ENCODE measurements around the gene DUS1L. TPM values are rescaled to one million over a fixed set of nuclear protein-coding genes. Genes with fewer than 3 reads are reported as not detected.

The DUS1L gene
- polyA plus RNA-seq (2013, experiment 1 of 2; ENCODE audit: insufficient read length), result 57.4 TPM
- polyA plus RNA-seq (2013, experiment 2 of 2; ENCODE audit: insufficient read length), result 56.3 TPM

DNA sequence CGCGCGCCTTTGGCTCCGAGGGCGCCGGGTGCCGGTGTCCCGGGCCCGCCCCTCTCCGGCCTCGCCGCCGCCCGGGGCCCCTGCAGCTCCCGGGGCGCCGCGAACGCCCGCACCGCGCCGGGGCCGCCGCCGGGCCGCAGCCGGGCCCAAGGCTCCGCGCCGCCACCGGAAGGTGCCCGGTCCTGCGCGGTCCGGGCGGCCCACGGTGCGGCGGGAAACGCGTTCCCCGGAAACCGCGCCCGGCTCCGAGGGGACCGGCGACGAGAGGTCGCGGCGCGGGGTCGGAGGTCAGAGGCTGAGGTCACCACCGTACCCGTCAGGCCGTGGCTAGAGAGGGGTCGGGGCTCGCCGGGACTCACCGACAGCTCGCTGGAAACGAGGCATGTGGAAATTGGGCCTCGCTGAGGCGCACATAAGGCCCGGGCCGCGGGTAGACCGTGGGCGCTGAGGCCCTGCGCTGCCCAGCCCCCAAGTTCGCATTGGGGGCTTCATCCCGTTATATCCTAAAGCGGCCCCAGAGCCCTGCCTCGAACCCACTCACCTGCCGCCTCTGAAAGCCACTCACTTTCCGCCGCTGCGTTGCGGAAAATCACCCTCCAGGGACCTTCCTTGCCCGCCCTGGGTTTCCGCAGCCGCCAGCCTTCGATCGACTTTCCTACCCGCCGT lies at the start of gene DUS1L:
TSS of gene DUS1L (minus strand) at position 167 of the 666 bp plus-strand sequence. CDS start 745 bp downstream, outside the sequence.
- DNase-seq, result peak; percentile 67

GRCh38 chr17:82114872-82115271 lies 49.3 kb upstream of the DUS1L start:
- DNase-seq, result no peak

DNA sequence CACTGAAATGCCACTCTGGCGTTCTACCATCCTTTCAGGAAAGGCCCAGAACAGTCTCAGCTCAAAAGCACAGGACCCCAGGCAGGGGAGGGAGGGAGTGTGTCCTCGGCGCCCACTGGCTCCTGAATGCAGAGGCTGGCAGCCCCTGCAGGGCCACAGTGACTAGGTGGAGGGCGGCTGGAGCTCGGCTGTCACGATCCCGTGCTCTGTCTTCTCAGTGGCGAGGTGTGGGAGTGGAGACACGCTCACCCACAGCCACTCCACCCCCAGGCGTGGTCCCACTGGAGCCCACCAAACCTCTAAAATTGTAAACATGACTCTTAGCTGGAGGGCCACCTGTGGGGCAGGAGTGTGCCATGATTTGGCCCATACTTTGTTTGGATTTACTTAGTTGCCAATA lies 48.8 kb upstream of the DUS1L start:
- no peak for DNase-seq

GRCh38 chr17:82113941-82114340 lies 48.3 kb upstream of the DUS1L start:
- DNase-seq, result no peak

GRCh38 chr17:82113422-82113821 lies 47.8 kb upstream of the DUS1L start:
- DNase-seq, result no peak

DNA sequence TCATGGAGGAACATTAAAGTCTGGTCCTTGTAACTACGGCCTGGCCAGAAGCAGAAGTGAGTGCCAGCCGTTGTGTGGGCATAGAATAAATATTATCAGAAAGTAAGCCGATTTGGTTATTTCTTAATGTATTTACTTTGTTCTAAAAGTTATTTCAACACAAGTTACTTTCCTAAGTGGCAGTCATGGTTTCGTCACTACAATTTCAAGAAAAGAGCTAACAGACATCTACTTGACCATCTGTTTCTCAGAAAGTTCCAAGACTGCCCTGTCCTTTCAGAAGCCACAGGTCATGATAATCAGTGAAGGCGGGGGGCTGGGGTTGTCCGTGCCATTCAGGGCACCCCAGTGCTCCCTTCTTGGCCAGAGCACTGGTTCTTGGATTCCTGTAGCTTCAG lies 47.3 kb upstream of the DUS1L start:
- no peak for DNase-seq

DNA sequence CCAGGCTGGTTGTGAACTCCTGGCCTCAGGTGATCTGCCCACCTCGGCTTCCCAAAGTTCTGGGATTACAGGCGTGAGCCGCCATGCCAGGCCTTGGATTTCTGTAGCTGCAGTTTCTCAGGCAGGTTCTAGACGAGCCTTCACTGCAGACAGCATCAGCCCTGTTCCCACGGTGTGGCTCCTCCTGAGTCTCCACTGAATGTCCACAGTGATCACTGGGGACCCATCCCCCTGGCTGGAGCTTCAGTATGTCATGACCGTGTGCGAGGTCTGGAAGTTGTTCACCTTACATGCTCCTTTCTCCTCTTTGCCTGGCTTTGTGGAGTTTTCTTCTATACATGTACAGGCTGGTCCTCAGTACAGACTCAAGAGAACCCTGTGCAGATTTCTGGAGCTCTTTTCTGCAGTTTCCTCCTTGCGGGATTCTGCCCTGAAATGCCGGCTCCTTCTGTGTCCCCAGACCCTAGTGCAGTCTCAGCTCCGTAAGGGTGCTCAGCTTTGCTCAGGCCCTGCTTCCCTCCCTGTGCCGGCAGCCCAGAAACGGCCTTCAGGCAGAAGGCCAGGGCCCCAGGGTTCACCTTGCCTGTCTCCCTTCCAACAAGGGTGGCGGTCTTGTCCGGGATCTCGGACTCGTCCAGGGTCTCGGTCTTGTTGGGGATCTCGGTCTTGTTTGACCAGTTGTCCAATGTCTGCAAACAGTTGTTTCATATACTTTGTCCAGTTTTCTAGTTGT lies 46.7 kb upstream of the DUS1L start:
- DNase-seq, result no peak

DNA sequence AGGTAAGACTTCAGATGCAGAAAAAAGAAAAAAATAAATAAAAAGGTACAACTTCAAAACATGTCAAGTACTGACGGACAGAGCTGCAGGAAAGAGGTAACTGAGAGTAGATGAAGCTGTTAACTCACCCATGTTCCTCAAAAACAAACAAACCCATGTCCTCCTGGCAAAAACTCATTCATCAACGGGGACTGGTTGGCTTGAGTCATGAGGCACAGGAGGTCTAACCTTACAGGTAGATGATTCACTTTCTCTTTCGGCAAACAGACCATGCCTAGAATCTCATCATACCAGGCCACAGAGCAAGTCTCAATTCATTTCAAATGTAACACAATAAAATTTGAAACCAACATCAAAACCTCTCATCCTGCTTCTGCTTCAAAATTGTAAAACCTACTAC lies 44.7 kb upstream of the DUS1L start:
- no peak for DNase-seq

DNA sequence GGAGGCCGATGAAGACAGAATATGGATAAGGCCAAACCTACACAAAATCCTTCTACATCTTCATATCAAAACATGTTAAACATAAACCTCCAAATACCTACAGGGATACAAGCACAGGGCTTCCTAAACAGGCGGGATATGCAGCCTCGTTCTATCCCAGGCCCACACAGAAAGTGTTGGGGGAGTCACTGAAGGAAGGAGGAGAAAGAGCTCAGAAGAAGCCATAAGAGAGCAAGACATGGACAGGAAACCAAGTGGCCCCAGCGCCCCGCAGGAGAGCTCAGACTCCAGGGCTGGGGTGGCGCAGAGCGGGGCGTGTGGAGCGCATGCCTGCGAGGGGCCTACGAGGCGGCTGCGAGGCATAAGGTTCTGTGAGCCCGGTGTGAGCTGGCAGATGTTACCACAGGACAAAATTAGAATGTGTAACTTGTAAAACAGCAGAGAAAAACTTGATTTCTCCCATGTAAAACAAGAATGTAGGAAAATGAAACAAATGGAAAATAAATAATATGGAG lies 43.4 kb upstream of the DUS1L start:
- no peak for DNase-seq

- no peak for DNase-seq
Measured at GRCh38 chr17:82108496-82108945, 42.9 kb upstream of the DUS1L start.

- DNase-seq, result no peak
Measured at GRCh38 chr17:82108038-82108437, 42.4 kb upstream of the DUS1L start.

GRCh38 chr17:82107341-82107860 lies 41.8 kb upstream of the DUS1L start:
- DNase-seq, result peak; percentile 8

GRCh38 chr17:82106688-82107305 lies 41.2 kb upstream of the DUS1L start:
- no peak for DNase-seq

DNA sequence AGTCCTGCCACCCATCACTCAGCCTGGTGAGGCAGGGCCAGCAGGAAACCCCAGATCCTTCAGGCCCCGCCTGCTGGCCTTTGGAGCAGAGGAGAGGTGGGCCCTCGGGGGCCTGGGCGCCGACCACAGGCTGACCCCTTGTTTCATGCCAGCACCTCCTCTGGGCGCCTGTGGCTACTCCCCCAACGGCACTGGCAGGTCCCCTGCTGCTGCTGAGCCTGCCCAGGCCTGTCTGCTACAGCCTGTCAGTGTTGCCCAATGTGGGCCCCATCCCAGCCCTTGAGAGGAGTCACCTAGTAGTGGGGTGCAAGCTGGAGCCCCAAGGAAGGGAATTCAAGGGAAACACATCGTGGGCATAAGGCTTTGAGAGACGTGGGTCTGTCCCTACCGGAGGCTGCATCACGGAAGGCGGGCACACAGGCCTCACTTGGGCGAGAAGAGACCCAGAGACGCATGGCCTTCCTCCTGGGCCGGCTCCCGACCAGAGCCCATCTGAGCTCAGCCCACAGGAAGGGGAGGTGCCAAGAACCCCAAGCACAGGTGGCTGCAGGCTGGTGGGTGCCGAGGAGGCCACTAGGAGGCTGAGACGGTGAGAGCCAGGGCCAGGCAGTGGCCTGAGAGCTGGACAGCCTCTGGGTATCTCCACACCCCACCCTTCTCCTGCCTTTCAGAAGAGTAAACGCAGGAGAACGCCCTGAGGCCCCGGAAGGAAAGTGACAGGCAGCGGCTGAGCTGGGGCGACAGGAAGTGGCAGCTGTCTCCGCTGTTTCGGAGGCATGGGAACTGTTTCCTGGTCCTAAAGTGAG lies 40.5 kb upstream of the DUS1L start:
- peak; percentile 33 for DNase-seq

- DNase-seq, result no peak
Measured at GRCh38 chr17:82105417-82105881, 39.8 kb upstream of the DUS1L start.

- no peak for DNase-seq
Measured at GRCh38 chr17:82104797-82105416, 39.3 kb upstream of the DUS1L start.

DNA sequence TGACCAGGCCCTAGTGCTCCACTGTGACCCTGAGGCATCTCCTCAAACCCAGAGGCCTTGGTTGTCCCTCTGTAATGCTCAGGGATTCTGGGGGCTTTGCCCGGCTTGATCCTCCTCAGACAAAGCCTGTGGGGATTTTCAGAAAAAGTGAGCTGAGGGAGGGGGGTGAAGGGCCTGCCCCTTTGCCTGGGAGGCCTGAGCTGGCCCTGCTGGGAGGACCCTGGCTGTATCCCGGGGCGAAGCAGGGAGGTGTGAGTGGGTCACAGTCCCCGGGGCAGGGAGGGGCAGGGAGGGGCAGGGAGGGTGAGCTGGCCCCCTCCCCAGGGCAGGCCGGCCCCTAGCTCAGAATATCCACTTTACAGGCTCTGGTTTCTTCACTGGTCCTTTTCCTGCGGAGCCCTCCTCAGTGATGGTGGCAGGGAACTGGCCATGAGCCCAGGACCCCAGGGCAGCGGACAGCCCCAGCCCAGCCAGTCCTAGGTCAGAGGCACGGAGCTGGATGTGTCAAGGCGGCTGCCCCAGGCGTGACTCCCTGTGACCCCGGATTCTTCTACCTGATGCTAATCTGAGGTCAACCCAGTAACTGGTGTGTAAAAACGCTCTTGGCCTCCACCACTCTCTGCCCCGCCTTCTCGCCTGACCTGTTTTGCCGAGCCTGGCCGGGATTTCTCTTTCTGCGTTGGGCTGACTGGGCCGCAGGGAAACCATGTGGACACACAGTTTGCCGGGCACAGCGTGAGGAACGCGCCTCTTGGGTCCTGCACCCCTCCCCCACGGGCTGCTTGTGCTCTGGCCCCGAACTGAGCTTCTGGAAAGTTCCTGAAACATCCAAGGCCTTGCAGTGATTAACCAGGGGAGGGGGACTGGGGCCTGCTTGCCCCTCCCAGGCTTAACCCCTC lies 38.2 kb upstream of the DUS1L start:
- no peak for DNase-seq

DNA sequence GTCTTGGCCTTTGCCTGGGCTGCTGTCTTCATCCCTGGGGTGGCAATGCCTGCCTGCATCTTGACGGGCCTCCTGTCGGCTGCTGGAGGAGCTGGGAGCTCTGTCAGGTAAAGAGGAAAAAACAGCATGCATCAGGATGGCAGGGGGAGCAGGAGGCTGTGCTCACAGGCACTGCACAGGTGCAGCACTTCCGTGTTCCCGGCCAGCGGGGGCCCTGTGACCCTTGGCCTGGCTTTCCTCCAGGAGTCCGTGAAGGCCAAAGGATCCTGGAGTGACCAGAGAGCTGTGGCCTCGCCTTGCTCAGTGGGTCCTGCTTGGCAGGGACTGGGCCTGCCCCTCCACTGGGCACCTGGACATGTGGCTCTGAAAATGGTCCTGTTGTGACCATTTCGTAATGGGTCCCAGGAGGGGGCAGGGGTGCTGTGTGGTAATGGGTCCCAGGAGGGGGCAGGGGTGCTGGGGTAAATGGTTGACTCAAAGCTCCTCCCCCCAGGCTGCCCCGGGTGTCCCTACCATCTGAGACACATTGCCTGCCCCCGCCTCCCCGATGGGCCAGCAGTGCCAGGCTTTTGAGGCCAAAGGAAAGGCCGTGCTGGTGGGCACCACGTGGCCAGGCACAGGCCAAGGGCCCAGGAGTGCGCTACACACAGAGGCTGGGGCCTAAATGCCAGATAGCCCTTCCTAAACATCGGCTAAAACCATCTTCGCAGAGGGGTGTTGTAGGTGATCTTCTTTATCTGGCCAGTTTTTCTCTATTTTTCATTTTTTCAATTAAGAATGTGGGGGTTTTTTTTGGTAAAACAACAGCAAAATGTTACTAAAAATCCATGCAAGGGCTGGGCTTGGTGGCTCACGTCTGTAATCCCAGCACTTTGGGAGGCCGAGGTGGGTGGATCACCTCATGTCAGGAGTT lies 36.4 kb upstream of the DUS1L start:
- no peak for DNase-seq

DNA sequence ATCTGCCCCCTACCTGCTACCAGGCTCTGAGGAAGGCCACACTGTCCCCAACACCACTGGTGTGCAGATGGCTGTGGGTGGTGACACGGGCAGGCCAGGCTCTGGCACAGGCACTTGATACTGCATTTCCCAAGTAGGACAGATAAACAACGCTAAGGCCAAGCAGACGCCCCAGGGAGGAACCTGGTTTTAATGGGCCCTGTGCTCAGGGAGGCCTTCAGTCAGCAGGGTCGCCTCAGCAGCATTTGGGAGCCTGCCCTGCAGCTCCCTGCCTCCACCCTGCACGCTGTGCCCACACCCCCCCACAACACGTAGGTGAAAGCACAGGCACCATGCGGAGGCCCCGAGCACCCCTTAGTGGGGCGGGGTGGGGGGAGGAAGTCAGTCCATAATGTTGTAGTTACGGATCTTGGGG lies 35.7 kb upstream of the DUS1L start:
- no peak for DNase-seq

Data from fibroblast of skin of scalp (primary cell).